ENCODE measurements around the gene APRT.
"Not testable (repeated sequence)": the region's sequence is repeated elsewhere in the genome, so short reads cannot be mapped to it uniquely, and the experiment has no call there.

The APRT gene

DNA sequence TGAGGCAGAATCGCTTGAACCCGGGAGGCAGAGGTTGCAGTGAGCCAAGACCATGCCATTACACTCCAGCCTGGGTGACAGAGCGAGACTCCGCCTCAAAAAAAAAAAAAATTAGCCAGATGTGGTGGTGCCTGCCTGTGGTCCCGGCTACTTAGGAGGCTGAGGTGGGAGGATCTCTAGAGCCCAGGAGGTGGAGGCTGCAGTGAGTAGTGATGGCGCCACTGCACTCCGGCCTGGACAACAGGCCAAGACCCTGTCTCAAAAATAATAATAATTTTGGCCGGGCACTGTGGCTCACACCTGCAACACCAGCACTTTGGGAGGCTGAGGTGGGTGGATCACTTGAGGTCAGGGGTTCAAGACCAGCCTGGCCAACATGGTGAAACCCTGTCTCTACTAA is 23.0 kb downstream of the APRT start:
- DNase-seq (ENCODE audit: low spot score) = not testable (repeated sequence)

DNA sequence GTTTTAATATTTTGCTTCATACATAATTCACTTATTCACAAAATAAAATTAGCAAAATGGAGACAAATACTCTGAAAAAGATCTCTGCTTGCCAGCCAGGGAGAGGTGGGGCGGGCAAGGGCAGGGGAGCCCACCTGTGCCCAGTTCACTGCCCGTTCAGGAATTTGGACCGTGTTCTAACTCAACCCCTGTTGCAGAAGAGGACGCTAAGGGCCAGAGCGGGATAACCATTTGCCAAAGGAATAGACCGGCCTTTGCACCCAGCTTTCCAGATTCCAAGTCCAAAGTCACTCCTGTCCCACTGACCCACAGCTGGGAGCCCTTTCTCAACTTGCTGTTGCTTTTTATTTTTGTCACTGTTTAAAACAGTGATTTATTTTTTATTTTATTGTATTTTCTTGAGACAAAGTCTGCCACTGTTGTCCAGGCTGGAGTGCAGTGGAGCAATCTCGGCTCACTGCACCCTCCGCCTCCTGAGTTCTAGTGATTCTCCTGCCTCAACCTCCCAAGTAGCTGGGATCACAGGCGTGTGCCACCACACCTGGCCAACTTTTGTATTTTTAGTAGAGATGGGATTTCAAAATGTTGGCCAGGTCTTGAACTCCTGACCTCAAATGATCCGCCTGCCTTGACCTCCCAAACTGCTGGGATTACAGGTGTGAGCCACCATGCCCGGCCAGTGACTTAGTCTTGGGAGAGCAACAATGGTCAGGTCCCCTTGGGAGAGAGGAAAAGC is 24.0 kb downstream of the APRT start:
- DNase-seq (ENCODE audit: low spot score) = no peak

DNA sequence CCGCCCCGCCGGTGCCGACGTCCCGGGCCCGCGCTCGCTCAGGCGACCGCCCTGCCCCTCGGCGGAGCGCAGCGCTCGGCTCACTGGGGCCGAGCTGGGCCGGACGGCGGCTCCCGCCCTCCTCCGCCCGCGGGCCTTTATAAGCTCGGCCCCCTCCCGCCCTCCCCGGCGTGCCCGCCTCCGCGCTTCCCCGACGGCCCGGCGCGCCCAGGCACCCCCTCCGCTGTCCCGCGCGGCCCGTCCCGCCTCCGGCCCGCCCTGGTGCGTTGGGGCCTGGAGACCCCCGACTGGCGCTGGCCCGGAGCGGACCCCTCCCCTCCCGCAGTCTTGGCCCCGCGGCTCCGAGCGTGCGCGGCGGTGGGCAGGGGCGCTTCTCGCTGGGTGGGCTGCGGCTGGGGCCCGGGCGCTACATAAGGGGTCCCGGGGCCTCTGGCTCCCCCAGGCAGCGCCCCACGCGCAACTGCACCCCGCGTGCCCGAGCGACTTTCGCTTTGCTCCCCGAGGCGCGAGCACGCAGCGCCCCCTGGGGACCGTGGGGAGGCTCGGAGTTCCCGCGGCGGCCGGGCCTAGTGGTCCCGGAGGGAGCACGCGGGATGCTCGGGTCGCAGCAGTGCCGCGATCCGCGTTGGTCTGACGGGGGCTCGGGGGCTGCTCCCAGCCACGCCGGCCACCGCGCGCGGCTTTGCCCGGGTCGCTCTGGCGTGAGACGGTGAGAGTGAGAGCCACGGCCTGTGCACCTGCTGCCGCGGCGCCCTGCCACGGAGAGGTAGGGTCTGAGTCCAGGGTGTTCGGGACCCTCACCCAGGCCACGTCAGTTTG is 26.4 kb downstream of the APRT start, which contains the start of gene PIEZO1:
Gene PIEZO1, minus strand, starts transcription at position 115 of the 819 bp plus-strand sequence. CDS start 256 bp downstream, outside the sequence.
- peak; percentile 88 for DNase-seq (ENCODE audit: low spot score)

DNA sequence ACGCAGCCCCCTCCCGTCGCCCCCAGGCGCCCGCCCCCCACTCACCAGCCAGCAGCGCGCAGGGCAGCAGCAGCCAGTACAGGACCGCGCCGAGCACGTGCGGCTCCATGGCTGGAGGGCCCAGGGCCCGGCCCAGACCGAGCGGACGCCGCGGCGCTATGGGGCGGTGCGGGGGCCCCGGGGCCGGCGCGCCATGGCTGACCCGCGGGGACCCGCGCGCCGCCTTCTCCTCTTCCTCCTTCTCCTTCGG is 26.9 kb downstream of the APRT start:
- DNase-seq (ENCODE audit: low spot score) = no peak

DNA sequence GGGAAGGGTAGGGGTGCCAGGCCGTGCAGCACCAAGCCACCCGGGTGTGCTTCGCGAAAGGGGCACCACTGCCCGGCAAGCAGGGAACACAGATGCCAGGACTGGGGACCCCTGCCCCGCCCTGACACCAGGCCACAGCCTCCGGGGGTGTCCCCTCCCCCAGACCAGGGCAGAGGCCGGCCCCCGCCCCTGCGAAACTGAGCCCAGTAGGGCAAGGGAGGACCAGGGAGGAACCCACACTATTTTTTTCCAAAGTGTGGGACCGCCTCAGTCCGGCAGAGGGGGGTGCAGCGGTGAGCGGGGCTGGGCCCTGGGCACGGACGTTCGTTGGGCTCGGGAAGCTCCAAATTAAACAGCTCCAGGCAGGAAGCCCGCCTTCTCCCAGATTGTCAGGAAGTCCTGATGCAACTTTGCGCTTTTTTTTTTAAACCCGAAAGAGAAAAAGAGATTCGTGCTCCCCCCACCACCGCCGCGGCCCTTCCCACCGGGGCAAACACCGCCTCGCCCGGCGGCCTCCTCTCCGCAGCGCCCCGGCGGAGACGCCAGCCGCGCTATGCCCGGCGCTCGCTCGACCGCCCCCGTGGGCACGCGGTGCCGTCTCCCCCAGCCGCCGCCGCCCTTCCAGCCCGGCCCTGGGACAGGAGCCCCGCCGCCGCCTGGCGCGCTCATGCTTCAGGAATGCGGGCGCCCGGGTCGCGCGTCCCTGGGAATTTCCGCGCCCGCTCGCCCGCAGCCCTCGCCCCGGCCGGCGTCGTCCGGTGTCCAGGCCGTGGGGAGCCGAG is 27.5 kb downstream of the APRT start:
- peak; percentile 75 for DNase-seq (ENCODE audit: low spot score)

DNA sequence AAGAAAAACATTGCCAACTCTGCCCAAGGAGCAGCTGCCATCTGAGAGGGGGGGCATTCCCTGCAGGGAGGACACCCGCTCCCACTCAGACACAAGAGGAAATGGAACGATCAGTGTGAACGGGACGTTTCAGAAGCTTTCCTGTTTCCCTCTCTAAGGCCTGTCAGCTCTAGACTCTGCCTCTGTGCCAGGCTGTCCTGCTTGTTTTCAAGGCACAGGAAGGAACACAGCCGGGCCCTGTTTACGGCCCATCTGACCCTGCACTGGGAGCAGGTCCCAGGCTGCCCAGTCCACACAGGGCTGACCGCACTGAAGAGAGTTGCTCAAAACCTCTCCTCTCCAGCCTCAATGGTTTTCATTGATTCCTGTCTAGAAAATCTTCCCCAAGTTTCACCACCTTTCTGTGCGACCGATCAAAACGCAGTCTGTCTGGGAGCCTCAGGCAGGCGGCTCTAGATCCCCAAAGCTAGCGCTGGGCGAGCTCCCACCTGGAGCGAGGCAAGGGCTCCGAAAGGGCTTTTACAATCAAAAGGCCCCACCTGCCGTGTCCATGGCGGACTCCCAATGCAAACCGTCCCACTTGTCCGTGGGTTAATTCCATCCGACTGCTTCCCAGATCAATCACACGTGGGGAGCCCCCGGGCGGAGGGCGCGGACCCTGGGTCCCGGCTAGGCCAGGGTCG is 28.2 kb downstream of the APRT start:
- no peak for DNase-seq (ENCODE audit: low spot score)

DNA sequence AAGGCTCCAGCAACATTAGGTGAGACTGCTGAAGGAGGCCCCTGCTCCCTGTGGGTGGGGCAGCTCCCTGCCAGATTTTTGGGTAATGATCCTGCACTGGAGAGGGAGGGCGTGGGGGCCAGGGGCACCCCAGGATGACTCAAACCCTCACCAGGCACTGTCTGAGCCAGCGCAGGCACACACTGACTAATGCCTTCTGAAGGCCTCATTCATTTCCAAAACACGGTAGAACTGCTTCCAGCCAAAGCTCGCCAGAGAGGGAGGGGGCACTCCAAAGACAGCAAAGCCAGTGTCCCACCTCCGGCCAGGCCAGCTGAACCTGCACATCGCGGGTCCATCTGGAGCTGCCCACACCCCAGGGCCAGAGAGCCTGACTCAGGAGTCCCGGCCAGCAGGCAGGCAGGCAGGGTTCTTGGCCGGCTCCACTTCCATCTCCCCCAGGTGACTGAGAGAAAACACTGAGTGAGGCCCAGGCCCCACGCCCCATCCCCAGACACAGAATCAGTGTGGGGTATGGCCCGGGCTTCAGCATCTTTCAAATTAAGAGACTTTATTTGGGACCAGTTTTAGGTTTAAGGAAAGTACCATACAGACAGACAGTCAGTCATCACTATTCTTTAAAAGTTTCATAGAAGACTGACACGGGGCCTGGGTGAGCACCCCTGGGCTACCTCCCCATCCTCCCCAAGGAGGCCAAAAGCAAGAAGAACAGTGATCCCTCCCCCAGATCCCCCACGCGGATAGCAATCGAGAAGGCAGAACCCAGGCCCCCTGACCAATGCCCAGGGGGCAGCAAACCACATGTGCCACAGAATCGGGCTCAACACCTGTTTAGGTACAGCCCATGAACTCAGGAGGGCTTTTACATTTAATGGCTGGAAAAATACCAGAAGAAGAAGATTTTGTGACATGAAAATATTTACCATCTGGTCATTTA is 29.0 kb downstream of the APRT start:
- no peak for DNase-seq (ENCODE audit: low spot score)

DNA sequence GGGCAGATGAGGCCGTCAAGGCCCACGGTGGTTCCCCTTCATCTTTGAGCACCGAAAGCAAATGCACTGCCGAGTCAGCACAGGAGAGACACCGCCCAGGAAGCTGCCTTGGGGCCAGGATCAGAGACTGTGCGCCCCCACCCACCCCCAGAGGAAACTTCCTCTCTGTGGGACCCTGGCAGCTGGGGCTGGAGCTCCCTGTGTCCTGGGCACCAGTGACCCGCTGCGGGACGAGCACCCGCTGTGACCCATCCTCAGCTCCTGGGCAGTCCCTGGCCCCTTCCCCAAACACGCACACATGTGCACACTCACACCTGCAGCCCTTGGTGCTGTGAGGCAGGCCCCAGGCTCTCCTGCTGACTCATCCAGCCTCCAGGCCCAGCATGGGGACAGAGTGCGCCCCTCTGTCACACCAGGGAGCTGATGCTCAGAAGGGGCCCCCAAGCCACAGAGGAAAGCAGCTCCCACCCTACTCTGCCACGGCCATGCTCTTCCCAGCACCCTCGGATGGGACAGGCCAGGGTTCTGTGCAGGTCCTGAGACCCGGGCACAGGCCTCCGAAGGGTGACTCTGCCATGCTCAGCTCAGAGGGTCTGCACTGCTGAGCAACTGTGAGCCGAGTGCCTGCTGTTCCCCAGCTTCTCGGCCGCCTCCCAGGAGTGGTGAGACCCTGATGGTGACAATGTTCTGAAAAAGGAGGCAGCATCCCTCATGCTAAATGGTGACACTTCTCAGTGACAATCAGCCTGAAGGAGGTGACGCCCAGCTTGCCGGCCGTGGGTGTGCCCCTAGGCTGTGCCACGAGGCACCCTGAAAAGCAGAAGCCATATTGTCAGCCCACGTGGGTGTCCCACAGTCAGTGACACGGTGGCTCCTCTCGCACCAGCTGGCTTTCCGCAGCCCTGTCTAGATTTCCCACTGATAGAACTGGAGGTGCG is 30.3 kb downstream of the APRT start:
- DNase-seq (ENCODE audit: low spot score) = no peak

DNA sequence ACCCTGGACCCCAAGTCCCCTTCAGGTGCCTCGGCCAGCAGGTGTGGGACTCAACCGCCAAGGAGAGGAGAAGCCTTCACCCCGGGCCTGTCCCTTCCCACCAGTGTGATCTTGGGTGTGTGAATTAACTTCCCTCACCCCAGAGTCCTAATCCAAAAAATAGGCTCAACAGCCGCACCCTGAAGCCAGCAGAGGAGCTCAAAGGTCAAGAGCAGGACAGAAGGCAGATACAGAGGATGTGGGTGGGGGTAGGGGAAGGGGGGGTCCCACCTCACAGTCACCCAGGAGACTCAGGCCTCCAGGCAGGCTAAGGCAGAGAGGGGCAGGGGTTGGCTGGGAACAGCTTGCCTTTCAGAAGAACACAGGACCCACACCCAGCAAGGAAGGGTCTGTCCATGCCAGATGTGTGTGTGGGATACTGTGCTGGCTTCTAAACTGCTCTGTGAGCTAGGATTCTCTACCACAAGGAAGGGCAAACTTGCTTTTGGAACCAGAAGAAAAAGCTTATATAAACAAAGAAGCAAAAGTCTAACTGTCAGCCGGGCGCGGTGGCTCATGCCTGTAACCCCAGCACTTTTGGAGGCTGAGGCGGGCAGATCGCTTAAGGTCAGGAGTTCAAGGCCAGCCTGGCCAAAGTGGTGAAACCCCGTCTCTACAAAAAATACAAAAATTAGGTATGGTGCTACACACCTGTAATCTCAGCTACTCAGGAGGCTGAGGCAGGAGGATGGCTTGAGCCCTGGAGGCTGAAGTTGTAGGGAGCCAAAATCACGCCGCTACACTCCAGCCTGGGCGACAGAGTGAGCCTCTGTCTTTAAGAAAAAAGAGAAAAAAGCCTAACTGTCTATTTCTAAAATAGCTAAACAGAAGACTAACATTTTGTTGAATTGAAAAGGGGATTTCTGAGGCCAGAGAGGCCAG is 31.3 kb downstream of the APRT start:
- DNase-seq (ENCODE audit: low spot score) = no peak

DNA sequence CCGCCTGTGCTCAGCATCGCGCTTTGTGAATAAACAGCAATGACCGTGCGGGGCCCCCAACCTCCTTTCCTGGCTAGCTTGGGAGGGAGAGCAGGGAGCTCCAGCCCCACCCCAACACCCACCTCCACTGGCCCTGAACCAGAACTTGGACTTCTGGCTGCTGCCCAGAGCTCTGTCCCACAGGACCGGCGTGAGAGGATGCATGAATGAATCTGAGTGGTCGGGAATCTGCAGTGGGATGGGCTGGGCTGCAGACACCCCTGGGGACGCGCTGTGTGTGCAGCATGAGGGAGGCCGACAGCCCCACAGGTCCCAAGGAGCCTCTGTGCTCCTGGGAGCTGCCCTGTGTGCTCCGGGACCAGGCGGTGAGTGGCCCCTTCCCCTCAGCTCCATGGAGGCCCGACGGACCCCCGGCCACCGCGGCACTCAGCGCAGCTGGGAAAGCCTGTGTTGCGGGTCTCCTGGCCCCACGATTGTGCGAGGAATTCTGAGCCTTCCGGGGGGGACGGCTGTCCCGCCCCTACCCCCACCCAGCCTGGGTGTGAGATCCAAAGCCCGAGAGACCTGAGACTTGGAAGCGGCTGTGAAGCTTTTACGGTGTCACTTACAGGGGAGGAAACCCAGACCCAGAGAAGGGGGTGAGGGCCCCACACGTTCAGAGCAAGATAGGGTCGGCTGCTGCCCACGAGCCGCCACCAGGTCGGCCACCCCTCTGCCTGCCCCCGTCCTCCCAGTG is 32.2 kb downstream of the APRT start:
- DNase-seq (ENCODE audit: low spot score) = peak; percentile 58

DNA sequence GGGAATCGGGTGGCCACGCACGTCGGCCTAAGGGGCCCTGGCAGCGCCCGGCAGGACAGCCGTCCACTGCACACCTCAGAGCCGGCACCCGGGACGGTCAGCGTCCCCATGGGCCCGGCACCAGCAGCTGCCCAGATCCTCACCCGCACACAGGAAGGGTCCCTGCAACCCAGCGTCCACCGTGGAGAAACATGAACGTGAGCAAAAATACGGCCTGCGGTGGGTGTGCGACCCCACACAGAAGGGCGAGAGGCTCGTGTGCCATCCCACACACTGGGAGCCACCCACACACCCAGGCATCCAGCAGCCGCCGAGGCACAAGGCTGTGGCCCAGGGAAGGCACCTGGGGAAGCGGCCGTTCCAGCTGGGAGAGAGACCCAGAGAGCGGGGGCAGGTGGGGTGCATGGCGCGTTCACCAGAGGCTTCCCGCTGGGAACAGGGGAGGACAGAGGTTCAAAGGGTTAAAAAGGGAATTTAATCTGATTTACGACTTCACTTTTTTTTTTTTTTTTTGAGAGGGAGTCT is 33.1 kb downstream of the APRT start:
- DNase-seq (ENCODE audit: low spot score) = no peak

DNA sequence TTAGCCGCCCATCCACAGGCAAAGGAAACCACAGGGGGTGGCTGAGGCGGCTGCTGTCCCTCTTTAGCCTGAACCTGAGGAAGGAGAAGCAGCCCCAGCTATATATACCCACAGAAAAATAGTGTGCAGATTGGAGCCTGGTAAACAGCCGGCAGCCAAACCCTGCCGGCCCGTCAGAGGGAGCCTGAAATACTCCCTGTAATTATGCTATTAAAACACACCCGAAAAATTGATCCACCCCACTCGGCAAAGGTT is 33.5 kb downstream of the APRT start:
- no peak for DNase-seq (ENCODE audit: low spot score)

DNA sequence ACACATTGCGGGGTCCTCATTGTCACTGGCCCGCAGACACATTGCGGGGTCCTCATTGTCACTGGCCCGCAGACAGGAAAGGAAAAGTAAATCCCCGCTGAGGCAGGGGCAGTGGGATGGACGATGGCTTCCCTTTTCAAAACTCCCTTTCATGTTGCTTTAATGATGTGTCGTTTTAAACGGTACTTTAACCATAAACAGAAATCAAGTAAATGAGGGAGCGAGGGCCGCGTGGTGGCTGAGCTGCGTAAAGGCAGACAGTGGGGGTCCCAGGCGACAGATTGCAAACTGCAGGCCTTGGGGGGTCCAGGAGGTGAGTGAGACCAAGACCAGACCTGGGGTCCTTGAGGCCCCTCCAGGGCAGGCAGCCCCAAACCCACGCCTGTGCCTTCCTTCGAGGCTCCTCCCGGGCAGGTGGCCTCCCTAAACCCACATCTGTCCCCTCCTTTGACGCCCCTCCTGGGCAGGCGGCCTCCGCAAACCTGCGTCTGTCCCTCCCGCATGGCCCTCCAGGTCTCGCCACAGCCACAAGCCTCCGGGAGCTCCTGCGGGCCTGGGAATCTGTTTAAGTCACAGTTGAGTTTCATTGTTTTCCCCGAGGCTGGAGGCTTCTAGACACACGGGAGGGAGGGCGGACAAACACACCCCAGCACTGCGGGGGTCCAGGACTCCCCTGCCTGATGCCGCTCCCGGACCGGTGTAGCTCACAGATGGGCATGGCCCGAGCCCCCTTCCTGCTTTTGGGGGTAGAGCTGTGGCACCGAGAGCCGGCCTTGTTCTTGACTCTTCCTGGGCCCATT is 34.1 kb downstream of the APRT start:
- no peak for DNase-seq (ENCODE audit: low spot score)

DNA sequence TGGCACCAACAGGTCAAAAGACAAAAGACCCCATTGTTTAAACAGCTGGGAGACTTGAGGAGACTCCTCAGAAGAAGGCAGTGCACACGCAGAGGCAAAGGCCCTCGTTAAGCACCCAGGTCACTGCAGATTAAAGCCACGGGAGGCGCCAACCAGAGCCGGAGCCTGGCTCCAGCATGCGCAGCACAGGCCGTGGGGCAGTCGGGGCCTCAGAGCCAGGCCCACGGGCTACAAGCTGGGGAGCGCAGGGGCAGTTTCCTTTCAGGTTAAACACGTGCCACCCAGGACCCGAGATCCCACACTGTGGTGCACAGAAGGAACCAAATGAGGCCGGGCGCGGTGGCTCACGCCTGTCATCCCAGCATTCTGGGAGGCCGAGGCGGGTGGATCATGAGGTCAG is 35.9 kb downstream of the APRT start:
- no peak for DNase-seq (ENCODE audit: low spot score)

DNA sequence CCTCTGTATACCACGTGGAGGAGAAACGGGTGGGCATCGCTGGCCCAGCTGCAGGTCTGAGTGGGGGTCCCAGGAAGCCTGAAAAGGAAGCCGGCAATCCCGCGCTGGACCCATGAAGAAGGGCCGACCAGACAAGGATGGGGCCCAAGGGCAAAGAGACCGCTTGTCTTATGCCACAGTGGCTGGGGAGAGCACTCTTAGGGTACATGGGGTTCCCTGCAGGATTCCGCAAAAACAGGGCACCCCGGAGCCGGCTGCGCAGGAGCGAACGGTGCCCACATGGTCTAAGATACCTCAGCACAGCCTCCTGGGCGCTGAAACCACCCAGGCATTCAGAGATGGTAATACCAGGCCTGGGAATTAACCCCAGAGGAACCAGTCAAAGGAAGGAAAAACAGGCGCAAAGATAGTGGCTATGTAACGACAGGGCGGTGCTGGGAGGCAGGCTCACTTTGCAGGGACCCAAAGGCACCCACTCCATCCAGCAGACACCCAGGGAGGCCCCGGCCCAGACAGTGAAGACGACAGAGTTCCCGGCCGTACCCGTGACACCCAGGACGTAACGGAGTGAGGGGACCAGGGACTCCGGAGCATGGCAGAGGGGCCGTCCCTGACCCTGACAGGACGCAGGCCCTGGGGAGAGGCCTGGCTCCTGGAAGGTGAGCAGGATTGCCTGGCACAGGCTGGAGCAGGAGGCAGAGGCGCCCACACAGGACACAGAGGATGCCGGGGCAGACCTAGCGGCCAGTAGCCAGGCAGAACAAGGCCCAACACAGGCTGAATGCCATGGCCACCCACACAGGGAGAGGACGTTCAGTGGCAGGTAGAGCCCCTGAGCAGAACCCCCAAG is 37.0 kb downstream of the APRT start:
- no peak for DNase-seq (ENCODE audit: low spot score)

DNA sequence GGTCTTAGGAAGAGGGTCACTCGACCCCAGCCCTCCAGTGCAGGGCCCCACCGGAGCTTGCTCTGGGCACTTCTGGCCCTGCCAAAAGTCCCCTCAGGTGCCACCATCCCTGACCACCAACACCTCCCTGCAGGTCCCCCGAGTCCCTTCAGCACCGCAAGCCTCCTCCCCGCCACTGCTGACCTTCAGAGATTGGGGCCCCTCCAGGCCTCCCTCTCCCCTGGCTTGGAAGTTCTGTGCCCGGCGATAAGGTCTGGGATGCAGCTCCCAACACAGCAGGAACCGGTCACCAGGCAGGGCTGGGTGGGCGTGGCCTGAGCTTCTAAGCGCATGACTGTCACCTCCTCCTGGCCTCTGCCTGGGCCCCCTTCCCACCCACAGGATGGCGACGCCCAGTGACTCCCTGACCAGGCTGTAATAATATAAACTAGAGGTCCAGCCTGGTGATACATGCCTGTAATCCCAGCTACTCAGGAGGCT is 37.9 kb downstream of the APRT start:
- no peak for DNase-seq (ENCODE audit: low spot score)

All from D341Med (cell line).